HUDEP-2 (cell line): Measurements from ENCODE around the gene ZNF148.
"Not testable (repeated sequence)": the region's sequence is repeated elsewhere in the genome, so short reads cannot be mapped to it uniquely, and the experiment has no call there.

Experiments used
- DNase-seq, 76 experiments: peaks; one replicate each; lab custom pipeline; 2025; ENCODE audit not compliant: unreplicated experiment in 76 of 76; lab: John Stamatoyannopoulos, UW

ZNF148 gene

GRCh38 chr3:125374996-125375941 is at the start of gene ZNF148:
ZNF148 (minus strand) TSS chr3:125375325; CDS start chr3:125313640, 61,685 bp downstream.
- peak in 75 of 76 experiments; percentile 20 to 92 (median 81) for DNase-seq

- no peak for DNase-seq
These were observed 43.2 kb upstream of the ZNF148 start for GRCh38 chr3:125418306-125418705.

- DNase-seq, result no peak
These were observed 41.1 kb upstream of the ZNF148 start for GRCh38 chr3:125416235-125416634.

- no peak for DNase-seq
These were observed 39.5 kb upstream of the ZNF148 start for GRCh38 chr3:125414669-125415068.

- no peak for DNase-seq
These were observed 35.8 kb upstream of the ZNF148 start for GRCh38 chr3:125410922-125411321.

GRCh38 chr3:125406070-125406469 is 30.9 kb upstream of the ZNF148 start:
- DNase-seq, result no peak

- not testable (repeated sequence) for DNase-seq
These were observed 30.4 kb upstream of the ZNF148 start for GRCh38 chr3:125405515-125405914.

- DNase-seq, result no peak
These were observed 28.7 kb upstream of the ZNF148 start for GRCh38 chr3:125403789-125404188.

GRCh38 chr3:125402639-125403038 is 27.5 kb upstream of the ZNF148 start:
- no peak for DNase-seq

- no peak for DNase-seq
These were observed 26.3 kb upstream of the ZNF148 start for GRCh38 chr3:125401402-125401801.

- DNase-seq, result peak in 1 of 76 experiments; percentile 6
These were observed 23.8 kb upstream of the ZNF148 start for GRCh38 chr3:125398952-125399351.

GRCh38 chr3:125395091-125395490 is 20.0 kb upstream of the ZNF148 start:
- DNase-seq, result no peak

GRCh38 chr3:125394406-125394805 is 19.3 kb upstream of the ZNF148 start:
- no peak for DNase-seq

GRCh38 chr3:125389282-125389681 is 14.2 kb upstream of the ZNF148 start:
- DNase-seq, result no peak

GRCh38 chr3:125388369-125388768 is 13.2 kb upstream of the ZNF148 start:
- DNase-seq, result not testable (repeated sequence)

GRCh38 chr3:125386811-125387210 is 11.7 kb upstream of the ZNF148 start:
- no peak for DNase-seq

- no peak for DNase-seq
These were observed 8.6 kb upstream of the ZNF148 start for GRCh38 chr3:125383744-125384143.

- peak in 2 of 76 experiments; percentile 11 to 14 for DNase-seq
These were observed 7.2 kb upstream of the ZNF148 start for GRCh38 chr3:125382298-125382697.

- DNase-seq, result no peak
These were observed 6.6 kb upstream of the ZNF148 start for GRCh38 chr3:125381743-125382142.

GRCh38 chr3:125381314-125381713 is 6.2 kb upstream of the ZNF148 start:
- no peak for DNase-seq

GRCh38 chr3:125379483-125379882 is 4.4 kb upstream of the ZNF148 start:
- no peak for DNase-seq

- no peak for DNase-seq
These were observed 3.6 kb upstream of the ZNF148 start for GRCh38 chr3:125378762-125379161.
